AML-193 (cell line): ENCODE measurements around the gene C1orf141.
"Not testable (repeated sequence)": the region's sequence is repeated elsewhere in the genome, so short reads cannot be mapped to it uniquely, and the experiment has no call there.

ENCODE experiments used
- DNase-seq, 2 experiments: peaks; one replicate each; lab custom pipeline; 2025; lab: John Stamatoyannopoulos, UW

C1orf141 gene

DNA sequence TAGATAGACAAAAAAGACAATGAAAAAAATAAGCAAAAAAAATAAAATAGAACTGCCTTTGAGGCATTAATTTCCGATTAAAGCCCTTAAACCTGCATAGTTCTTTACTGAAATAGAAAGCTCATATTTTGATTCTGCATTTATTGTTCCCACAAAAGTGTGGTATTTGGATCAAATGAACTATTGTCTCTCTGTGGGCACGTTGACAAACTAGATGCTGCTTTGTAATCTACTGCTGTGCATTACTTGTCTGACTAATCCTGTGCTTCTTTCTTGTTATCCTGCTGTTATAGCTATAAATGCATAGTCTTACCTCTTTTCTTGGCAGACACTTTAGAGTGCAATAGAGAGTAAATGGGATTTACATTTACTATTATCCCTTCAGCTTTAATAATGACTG is 49.4 kb downstream of the C1orf141 start:
- no peak for DNase-seq

DNA sequence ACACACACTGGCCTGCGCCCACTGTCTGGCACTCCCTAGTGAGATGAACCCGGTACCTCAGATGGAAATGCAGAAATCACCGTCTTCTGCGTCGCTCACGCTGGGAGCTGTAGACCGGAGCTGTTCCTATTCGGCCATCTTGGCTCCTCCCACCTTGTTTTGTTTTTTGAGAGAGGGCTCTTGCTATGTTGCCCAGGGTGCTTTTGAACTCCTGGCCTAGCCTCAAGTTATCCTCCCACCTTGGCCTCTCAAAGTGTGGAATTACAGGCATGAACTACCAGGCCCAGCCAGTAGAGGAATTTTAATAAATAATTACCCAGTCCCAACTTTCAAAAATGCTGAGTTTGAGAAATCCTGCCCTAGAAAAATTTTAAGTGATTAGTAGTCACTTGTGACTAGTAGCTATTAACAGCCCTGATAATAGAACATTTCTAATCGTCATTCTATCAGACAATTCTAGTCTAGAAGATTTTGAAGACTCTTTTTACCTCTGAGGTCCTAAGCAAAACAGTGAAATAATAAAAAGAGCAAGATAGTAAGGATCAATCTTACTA is 49.9 kb downstream of the C1orf141 start:
- DNase-seq: no peak

GRCh38 chr1:67078291-67078690 is 56.5 kb downstream of the C1orf141 start:
- no peak for DNase-seq

DNA sequence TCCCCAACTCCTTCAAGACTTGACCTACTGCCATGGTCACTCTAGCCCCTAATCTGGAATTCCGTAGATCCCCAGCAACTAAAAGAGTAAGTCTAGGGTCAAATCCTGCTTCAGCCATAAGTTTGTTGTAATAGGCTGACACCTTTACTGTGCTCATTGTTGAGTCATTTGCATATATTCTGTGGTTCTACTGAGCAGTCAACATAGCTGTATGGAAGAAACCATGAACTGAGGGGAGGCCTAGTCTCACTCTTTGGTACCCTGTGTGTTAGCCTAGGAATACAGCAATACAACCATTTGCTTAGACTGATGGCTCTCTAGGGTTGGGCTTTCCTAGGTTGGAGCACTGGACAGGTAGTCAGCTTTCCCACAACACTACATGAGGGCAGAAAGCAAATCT is 57.2 kb downstream of the C1orf141 start:
- no peak for DNase-seq

GRCh38 chr1:67072749-67073148 is 62.0 kb downstream of the C1orf141 start:
- DNase-seq: no peak

GRCh38 chr1:67067655-67068054 is 67.1 kb downstream of the C1orf141 start:
- not testable (repeated sequence) for DNase-seq

DNA sequence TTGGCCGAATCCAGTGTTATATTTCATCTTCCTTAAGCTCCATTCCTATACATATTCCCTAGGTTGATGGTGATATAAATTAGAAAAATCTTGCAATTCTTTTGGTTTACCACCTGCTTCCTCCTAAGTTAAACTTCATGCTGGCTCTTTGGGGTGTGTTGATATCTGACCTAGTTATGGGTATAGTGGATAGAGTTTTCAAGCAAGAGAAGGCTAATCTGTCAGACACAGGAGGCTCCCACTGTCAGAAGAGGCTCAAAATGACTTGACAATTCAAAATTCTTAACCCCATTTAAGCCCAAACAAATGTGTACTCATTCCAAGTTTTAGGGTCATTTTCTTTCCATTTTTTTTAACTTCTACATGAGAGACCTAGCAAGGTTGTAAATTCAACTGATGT is 72.4 kb downstream of the C1orf141 start:
- no peak for DNase-seq

DNA sequence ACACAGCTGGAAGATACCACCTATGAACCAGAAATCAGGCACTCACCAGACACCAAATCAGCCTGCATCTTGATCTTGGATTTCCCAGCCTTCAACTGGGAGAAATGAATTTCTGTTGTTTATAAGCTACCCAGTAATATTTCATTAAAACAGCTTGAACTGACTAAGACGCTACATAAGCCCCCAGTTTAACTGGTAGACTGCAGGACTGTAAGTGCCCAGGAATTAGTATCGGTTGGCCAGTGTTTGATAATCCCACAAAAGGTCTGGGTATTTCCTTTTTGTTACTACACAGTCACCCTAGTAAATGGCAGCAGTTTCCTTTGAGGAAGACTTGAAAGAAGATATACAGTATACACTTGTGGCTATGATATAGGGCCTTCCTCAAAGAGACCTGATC is 73.5 kb downstream of the C1orf141 start:
- DNase-seq: no peak

DNA sequence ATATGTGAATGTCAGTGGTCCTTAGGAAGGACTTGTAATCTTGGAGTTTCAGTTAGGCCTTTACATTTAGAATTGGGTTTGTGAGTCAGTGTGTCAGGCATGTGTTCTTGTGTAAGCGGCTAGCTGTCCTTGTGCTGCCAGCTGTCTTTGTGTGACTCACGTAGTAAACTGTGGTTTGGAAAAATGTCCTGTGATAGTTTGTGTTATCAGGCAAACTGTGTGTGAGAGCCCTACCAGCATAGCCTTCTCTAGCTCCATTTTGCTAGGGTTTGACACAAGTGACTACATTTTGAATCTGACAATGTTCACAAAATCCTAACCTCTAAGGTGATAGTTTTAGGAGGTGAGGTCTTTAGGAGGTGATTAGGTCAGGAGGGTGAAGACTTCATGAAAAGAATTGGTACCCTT is 74.0 kb downstream of the C1orf141 start:
- DNase-seq: no peak

DNA sequence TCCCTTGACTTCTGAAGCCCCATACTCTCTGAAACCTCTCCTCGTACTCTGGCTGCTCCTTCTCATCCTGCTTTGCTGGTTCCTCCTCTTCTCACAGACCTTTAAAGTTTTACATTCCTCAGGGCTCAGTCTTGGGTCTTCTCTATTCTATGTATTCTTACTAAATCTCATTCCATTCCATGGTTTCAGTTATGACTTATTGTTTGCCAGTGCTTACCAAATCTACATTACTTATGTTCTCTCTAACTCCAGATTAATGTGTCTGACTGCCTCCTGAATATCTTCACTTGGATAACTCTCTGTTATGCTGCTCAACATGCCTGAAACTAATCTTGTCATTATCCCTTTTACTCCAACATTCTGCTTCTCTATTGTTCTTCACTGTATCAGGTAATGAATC is 75.4 kb downstream of the C1orf141 start:
- DNase-seq: no peak

- no peak for DNase-seq
Measured at GRCh38 chr1:67058761-67059160, 76.0 kb downstream of the C1orf141 start.

GRCh38 chr1:67058242-67058641 is 76.5 kb downstream of the C1orf141 start:
- no peak for DNase-seq

DNA sequence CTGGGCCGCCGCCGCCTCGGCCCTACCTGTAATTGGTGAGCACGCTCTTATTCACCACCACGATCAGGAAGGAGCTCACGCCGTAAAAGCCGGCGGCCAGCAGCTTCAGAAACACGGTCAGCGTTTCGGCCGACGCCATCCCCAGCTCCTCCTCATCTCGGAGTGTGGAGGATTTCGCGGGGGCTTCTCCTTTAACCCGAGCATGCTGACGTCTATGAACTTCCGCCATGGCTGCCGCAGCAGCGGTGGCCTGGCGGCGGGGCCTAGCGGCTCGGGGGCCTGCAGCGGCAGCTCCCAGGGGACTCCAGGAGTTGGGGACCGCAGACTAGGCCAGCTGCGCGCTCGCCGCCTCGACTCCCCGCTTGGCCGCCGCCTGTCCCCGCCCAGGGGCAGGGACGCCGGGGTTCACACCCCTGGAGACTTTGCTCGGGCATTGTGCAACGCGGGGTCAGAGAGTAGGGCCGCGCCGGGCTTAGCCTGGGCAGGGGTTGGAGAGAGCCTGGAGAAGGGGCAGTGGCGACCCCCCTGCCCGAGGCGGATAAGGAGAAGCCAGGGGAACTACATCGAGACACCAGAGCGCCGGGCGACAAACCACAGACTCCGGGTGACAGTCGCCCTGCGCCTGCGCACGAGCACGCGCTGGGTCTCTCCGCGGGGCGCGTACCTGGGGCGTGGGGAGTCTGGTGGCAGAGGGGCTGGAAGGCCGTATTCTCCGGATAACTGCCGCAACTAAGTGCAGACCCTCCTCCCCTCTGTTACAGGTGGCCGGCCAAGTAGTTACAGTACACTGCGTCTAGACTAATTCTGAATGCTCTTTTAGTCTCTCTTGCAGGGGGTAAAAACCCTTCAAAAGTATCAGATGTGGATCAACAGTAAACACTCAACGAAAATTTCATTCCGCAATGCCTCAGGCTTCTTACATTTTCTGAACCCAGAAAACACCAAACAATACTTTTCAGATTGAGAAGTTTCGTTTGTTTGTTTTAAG is 80.7 kb downstream of the C1orf141 start, which contains the start of gene SLC35D1:
Gene SLC35D1, minus strand, starts transcription at position 364 of the 988 bp plus-strand sequence. Its CDS starts 135 bp downstream, at position 229.
- peak; percentile 51 to 65 for DNase-seq

DNA sequence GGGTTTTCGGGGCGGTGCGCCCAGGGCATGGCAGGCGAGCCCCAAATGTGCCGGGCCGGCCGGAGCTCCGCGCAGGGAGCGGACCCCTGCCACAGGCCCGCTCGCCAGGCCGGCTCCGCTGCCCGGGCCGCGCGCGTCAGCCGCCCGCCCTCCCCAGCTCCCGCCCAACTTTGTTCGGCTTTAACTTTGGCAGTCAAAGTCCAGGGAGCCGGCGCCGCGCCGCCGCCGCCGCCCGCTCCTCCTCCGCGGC is 81.3 kb downstream of the C1orf141 start:
- DNase-seq: no peak

DNA sequence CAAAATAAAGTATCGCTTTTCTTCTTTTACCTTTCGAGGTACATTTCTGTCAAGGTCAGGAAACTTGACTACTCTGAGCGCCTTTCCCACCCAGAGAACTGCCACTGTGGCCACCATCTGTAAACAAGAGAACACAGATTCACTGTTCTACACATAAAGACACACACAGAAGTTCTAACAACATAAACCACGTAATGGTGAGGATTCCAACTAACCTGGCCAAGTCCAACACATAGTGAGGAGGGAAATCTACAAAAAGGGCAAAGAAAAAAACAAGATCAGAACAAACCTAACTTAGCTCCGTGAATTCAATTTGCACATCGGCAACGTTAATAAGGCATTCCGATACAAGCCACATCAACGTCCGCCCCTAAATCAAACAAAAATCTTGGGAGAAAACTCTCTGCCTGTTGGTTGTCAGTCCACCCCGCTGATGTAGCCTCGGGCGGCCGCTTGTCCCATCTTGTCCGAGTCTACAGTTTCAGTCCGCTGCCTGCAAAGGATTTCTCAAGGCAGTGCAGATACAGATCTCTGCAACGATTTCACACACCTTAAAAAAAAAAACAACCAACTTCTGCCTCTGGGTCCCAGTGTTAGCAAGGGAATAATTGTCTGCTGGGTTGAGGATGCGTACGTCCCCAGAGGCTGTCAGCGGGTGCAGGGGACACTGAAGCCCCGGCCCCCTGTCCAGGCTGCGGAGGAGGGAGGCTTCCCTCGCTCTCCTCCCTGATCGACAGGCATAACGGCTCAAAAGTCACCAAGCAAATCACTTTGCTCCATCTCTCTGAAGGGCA is 81.8 kb downstream of the C1orf141 start:
- DNase-seq: peak; percentile 25 to 36

DNA sequence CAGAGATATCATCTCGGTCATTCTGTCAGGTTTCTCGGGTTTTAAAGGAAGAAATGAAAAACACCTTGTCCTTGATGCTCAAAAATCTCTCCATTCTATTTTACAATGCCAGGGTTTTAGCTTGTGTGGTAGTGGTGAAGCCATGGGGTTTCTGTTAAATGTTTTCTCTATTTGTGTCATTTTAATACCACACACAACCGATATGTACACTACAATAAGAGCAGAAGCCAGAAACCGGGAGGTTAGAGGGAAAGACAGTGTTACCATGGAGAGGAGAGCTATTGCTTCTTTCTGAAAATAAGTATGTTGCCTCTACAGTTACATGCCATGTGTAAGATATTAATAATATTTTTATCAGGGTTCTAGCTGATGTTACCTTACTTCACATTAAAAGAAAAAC is 83.6 kb downstream of the C1orf141 start:
- no peak for DNase-seq

- DNase-seq: no peak
Measured at GRCh38 chr1:67044631-67045270, 90.0 kb downstream of the C1orf141 start.

DNA sequence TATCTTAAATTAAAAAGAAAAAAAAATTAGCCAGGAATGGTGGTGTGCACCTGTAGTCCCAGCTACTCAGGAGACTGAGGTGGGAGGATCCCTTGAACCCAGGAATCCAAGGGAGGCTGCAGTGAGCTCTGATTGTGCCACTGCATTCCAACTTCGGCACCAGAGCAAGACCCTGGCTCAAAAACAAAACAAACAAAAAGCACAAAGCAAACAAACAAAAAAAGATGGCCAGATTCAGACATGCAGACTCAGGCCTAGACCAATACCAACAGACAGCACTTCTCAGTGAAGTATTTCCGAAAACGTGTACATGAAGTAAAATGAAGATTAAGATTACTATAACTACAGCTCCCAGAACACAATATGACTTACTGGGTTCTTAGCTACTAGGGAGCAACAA is 91.4 kb downstream of the C1orf141 start:
- no peak for DNase-seq
